NT2/D1 (cell line): ENCODE data around the gene GCAT.

ENCODE experiments used
- DNase-seq: peaks from one replicate; pipeline ENCODE4 v3.0.0-alpha.2; 2011; ENCODE audit warnings: low read depth, low spot score
- H3K27me3 ChIP-seq: 2 replicates; pipeline ENCODE4 v1.6.0; 2011; ENCODE audit warnings: mild to moderate bottlenecking; ENCODE audit not compliant: insufficient read length, insufficient read depth
- H3K36me3 ChIP-seq: 2 replicates; pipeline ENCODE4 v1.6.1; 2011; ENCODE audit warnings: mild to moderate bottlenecking, low read length, mixed read lengths; ENCODE audit not compliant: insufficient read depth, insufficient read length
- H3K4me1 ChIP-seq: 2 replicates; pipeline ENCODE4 v1.5.1; 2011; ENCODE audit not compliant: insufficient read depth, insufficient read length
- H3K4me3 ChIP-seq: 2 replicates; pipeline ENCODE4 v1.5.1; 2011; ENCODE audit warnings: low read depth; ENCODE audit not compliant: insufficient read length
- H3K9ac ChIP-seq: 2 replicates; pipeline ENCODE4 v1.6.0; 2011; ENCODE audit warnings: low read depth; ENCODE audit not compliant: insufficient read length
- H3K9me3 ChIP-seq: 2 replicates; pipeline ENCODE4 v1.5.1; 2011; ENCODE audit warnings: mild to moderate bottlenecking, low read length; ENCODE audit not compliant: insufficient read depth
- SUZ12 ChIP-seq: IDR thresholded peaks from 2 replicates; pipeline ENCODE4 v1.6.1; 2011; ENCODE audit not compliant: insufficient read length, insufficient read depth; ENCODE audit errors: extremely low read depth
- YY1 ChIP-seq: IDR thresholded peaks from 2 replicates; pipeline ENCODE4 v1.6.1; 2011; ENCODE audit not compliant: insufficient read length, insufficient read depth
- ZNF274 ChIP-seq: IDR thresholded peaks from 2 replicates; pipeline ENCODE4 v1.6.1; 2011; ENCODE audit warnings: mild to moderate bottlenecking, low read depth, low read length

The GCAT gene

DNA sequence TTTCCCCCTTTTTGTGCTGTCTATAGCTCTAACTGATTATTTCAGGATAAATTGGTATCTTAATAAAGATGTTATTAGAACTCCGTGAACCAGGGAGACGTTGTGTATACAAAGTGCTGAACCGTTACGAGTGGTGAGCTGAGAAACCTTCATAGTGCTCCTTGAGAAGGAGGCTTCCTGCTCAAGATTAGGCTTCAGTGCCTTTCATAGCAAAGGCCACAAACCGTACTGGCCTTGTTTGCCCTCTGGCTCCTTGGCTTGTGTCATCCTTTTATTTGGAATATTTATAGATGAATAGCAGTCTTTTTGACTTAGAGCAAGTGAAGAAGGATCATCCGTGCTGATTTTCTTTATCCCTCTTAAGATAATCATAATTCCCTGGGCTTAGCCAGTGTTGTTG lies 57.8 kb downstream of the GCAT start:
- peaks cover 77% of the 10 kb centered on the region for H3K36me3 ChIP-seq
- no peaks in the 10 kb centered on the region for H3K9me3 ChIP-seq
- no peak overlapping the region for H3K4me3 ChIP-seq
- TF ChIP-seq SUZ12: no peak
- no peak for TF ChIP-seq ZNF274
- no peak for TF ChIP-seq YY1
- no peak overlapping the region for H3K9ac ChIP-seq
- peaks cover 2% of the 10 kb centered on the region for H3K4me1 ChIP-seq
- no peaks in the 10 kb centered on the region for H3K27me3 ChIP-seq
- no peak for DNase-seq
